ENCODE results near the gene TMEM61. TPM values are rescaled to one million over a fixed set of nuclear protein-coding genes. Genes with fewer than 3 reads are reported as not detected.

TMEM61 gene
- total RNA-seq, 2 donors from 2014 or later, result not detected

DNA sequence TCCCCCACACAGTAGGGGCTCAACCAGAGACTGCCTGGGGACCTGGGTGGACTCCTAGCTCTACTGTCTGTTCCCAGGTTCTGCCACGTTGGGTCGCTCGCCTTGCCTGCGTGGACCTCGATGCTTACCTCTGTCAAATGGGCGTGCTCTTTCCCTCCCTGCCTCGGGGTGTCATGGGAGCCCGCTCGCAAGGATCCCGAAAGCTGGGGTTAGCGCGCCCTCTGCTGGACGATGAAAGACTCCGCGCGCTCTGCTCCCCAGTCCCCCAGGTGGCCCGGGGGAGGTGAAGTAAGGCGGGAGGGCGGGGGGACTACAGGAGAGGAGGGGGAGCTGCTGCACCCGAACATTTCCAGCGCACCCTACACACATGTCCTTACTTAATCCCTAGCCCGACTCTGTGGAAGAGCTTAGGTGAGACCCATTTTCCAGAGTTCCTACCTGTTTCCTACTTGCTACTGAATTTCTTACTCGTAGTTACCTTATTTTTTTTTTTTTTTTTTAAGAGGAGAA is 16.0 kb downstream of the TMEM61 start:
- Histone ChIP-seq H3K27ac (no peak overlapping the region), H3K4me3 (no peak overlapping the region), H3K36me3 (no peaks in the 10 kb centered on the region), H3K27me3 (peaks cover 4 to 6% of the 10 kb centered on the region in 2 donors), H3K4me1 (peaks cover 0 to 7% of the 10 kb centered on the region in 2 donors), H3K9me3 (no peaks in the 10 kb centered on the region)
- TF ChIP-seq, protein P1, sequence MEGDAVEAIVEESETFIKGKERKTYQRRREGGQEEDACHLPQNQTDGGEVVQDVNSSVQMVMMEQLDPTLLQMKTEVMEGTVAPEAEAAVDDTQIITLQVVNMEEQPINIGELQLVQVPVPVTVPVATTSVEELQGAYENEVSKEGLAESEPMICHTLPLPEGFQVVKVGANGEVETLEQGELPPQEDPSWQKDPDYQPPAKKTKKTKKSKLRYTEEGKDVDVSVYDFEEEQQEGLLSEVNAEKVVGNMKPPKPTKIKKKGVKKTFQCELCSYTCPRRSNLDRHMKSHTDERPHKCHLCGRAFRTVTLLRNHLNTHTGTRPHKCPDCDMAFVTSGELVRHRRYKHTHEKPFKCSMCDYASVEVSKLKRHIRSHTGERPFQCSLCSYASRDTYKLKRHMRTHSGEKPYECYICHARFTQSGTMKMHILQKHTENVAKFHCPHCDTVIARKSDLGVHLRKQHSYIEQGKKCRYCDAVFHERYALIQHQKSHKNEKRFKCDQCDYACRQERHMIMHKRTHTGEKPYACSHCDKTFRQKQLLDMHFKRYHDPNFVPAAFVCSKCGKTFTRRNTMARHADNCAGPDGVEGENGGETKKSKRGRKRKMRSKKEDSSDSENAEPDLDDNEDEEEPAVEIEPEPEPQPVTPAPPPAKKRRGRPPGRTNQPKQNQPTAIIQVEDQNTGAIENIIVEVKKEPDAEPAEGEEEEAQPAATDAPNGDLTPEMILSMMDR (IDR thresholded peaks at IDR 0.05), result peak; percentile 72 to 83
- DNase-seq (ENCODE audit: low spot score), result peak; percentile 64

DNA sequence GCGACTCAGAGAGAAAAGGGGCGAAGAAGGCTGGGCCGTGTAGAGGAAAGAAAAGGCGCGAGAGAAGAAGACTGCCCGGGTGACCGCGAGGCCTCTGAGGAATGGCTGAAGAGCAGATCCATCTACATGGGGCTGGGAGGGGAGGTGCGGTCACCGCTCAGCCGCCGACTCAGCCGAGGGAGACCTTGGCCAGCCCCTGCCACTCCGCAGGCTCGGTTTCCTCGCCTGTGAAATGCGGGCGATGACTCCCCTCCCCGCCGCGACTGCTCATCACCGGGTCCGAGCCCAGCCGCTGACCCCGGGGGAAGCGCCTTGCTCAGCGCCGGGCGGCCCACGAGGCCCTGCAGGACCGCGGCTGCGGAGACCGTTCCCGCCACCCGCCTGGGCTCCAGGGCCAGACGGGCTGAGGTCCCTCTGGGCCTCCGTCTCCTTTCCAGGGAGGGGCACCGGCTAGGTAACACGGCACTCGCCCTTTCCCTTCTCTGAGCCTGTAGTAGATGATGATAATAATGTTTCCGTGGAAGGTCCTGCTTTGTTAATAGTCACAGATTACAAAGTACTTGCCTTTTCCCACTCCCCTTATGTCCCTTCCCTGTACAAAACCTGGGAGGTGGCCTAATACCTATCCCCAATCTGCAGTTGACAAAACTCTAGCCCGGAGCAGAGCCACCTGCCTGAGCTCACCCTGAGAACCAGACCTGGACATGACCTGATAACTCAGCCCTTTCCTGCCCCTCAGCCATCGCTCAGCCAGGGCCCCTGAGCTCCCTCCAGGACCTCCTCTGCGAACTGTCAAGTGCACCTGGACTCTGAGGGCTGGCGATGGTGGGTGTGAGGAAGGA is 16.7 kb downstream of the TMEM61 start:
- TF ChIP-seq, protein P1 (IDR thresholded peaks at IDR 0.05), result no peak
- H3K9me3 ChIP-seq, result no peaks in the 10 kb centered on the region
- no peak overlapping the region for H3K27ac ChIP-seq
- DNase-seq (ENCODE audit: low spot score), result no peak
- H3K36me3 ChIP-seq, result no peaks in the 10 kb centered on the region
- no peak overlapping the region for H3K4me3 ChIP-seq
- H3K27me3 ChIP-seq, result peaks cover 4 to 6% of the 10 kb centered on the region in 2 donors
- peaks cover 0 to 7% of the 10 kb centered on the region in 2 donors for H3K4me1 ChIP-seq

DNA sequence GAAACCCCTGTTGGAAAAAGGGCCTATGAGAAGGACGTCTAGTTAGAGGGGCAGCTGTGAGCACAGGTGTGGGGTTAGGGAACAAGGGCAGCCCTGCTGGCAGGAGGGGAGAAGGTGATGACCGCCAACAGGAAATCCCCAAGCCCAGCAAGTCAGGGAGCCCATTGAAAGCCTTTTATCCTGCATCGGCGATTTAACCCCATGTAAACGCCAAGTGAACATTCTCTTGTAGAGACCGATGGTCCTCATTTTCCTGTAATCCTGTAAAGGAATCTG is 17.2 kb downstream of the TMEM61 start:
- no peak for DNase-seq (ENCODE audit: low spot score)
- Histone ChIP-seq H3K36me3 (no peaks in the 10 kb centered on the region), H3K4me3 (no peak overlapping the region), H3K27me3 (peaks cover 4 to 6% of the 10 kb centered on the region in 2 donors), H3K9me3 (no peaks in the 10 kb centered on the region), H3K4me1 (peaks cover 0 to 7% of the 10 kb centered on the region in 2 donors), H3K27ac (no peak overlapping the region)
- TF ChIP-seq, protein P1 (IDR thresholded peaks at IDR 0.05), result no peak

DNA sequence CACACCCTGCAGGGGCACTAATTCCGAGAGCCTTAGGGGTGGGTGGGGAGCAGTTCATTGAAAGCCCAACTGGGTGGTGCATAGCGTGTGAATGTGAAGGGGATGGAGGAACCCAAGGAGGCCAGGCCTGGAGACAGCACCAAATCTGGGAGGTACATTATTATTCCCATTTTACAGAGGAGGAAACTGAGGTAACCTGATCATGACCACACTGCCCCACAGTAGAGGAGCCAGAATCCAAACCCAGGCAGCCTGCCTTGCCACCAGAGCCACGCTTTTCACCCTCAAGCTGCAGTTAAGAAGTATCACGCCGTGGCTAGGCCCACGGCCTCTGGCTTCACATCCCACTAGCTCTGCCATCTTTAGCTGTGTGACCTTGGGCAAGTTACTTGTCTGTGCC is 17.7 kb downstream of the TMEM61 start:
- Histone ChIP-seq H3K36me3 (no peaks in the 10 kb centered on the region), H3K27me3 (peaks cover 4 to 6% of the 10 kb centered on the region in 2 donors), H3K27ac (no peak overlapping the region), H3K9me3 (no peaks in the 10 kb centered on the region), H3K4me1 (peaks cover 0 to 7% of the 10 kb centered on the region in 2 donors), H3K4me3 (no peak overlapping the region)
- no peak for DNase-seq (ENCODE audit: low spot score)
- TF ChIP-seq, protein P1 (IDR thresholded peaks at IDR 0.05), result no peak

DNA sequence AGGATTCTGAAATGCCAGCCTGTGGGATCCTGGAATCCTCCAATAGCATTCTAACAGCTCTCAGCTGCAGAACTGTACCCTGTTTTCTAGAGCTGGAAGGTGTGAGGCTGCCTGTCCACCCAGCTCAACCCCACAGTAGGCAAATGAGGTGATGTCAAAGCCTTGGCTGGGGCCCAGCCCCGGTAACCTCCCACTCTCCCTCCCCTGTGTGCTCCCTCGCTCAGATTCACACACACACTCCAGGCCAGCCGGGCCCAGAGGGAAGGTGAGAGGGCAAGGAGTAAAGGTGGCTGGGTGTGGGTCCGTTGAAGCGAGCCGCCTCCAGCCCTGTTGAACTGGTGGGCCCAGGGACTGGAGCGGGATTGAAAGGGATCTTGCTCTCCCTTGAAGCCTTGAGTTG is 18.2 kb downstream of the TMEM61 start, which contains the start of gene BSND:
BSND (plus strand) TSS at position 257 of the 400 bp plus-strand sequence. CDS start 254 bp downstream, outside the sequence.
- DNase-seq (ENCODE audit: low spot score), result no peak
- Histone ChIP-seq H3K36me3 (no peaks in the 10 kb centered on the region), H3K4me3 (no peak within 1 kb of the TSS), H3K9me3 (no peaks in the 10 kb centered on the region), H3K4me1 (peaks cover 0 to 7% of the 10 kb centered on the region in 2 donors), H3K27ac (no peak within 1 kb of the TSS), H3K27me3 (peaks cover 4 to 6% of the 10 kb centered on the region in 2 donors)
- TF ChIP-seq, protein P1 (IDR thresholded peaks at IDR 0.05), result no peak
